ENCODE data around the gene TGM1. TPM values are rescaled to one million over a fixed set of nuclear protein-coding genes. Genes with fewer than 3 reads are reported as not detected.

Gene TGM1
- total RNA-seq, 4 donors from 2014 or later: 1.2 to 11.3 (median 5.9) TPM

DNA sequence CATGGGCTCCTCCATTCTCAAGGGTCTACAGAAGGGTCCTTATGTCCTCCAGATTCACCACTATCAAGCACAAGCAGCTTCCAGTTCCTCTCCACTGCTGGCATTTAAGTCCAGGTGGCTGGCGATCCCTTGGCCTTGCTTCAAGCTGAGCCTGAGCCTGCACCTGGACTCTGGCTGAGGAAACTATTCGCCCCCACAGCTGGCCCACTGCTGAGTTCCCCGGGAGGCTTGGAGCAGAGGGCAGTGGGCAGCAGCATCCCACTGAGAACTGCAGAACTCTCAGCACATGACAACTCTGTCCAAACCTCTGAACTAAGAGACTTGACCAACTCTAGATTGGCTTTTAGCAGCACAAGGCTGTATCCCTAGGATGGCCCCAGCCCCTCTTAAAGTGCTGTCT is 19.8 kb upstream of the TGM1 start:
- H3K27me3 ChIP-seq: no peaks in the 10 kb centered on the region
- no peaks in the 10 kb centered on the region for H3K9me3 ChIP-seq
- TF ChIP-seq POLR2A (IDR thresholded peaks at IDR 0.05): no peak
- TF ChIP-seq, protein P1, sequence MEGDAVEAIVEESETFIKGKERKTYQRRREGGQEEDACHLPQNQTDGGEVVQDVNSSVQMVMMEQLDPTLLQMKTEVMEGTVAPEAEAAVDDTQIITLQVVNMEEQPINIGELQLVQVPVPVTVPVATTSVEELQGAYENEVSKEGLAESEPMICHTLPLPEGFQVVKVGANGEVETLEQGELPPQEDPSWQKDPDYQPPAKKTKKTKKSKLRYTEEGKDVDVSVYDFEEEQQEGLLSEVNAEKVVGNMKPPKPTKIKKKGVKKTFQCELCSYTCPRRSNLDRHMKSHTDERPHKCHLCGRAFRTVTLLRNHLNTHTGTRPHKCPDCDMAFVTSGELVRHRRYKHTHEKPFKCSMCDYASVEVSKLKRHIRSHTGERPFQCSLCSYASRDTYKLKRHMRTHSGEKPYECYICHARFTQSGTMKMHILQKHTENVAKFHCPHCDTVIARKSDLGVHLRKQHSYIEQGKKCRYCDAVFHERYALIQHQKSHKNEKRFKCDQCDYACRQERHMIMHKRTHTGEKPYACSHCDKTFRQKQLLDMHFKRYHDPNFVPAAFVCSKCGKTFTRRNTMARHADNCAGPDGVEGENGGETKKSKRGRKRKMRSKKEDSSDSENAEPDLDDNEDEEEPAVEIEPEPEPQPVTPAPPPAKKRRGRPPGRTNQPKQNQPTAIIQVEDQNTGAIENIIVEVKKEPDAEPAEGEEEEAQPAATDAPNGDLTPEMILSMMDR (IDR thresholded peaks at IDR 0.05): no peak
- H3K4me1 ChIP-seq: no peaks in the 10 kb centered on the region
- no peak overlapping the region for H3K27ac ChIP-seq
- H3K4me3 ChIP-seq: no peak overlapping the region
- no peaks in the 10 kb centered on the region for H3K36me3 ChIP-seq
- DNase-seq: no peak

DNA sequence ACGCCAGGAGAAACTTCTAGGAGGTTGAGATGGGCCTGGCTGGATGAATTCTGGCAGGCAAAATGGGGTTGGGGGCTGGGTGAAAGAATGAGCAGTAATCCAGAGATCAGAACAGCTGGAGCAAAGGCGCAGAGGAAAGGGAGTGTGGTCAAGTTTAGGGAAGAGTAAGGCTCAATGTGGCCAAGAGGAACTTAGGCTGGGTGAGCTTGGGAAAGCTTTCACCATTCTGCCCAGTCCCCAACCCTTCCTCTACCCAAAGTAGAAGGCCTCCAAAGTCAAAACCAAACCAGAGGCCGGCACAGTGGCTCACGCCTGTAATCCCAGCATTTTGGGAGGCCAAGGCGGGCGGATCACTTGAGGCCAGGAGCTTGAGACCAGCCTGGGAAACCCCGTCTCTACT is 18.7 kb upstream of the TGM1 start:
- Histone ChIP-seq H3K36me3 (no peaks in the 10 kb centered on the region), H3K4me3 (no peak overlapping the region), H3K4me1 (no peaks in the 10 kb centered on the region), H3K9me3 (no peaks in the 10 kb centered on the region), H3K27ac (no peak overlapping the region), H3K27me3 (no peaks in the 10 kb centered on the region)
- TF ChIP-seq POLR2A (IDR thresholded peaks at IDR 0.05): no peak
- TF ChIP-seq, protein P1 (IDR thresholded peaks at IDR 0.05): no peak
- no peak for DNase-seq

DNA sequence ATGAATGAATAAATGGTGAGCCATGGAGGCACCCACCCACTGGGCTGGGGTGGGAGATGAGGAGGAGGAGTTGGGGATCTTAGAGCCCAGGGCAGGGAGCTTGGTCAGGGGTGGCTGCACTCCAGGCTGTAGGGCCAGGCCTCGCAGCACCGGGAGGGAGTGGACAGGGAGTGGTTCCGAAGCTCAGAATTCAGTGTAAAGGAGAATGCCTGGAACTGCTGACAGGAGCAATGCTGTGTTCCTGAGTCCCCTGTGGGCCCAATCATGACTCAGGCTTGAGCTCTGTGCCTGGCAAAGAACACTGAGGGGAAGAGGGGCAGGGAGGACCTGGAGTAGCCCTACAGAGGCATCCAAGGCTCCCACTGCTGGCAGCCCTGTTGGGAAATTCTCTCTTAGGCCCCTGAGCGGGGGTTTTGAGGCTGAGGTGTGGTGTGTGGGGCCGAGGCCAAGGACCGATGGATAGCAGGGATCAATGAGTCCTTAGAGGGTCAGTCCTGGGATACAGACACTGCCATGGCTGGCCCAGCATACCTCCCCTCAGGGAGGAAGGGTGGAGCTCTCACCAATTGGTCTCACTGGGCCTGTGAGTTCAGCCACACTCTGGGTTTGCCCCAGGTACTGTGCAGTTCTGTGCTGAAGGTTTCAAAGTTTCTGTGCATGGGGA is 18.0 kb upstream of the TGM1 start:
- Histone ChIP-seq H3K4me1 (no peaks in the 10 kb centered on the region), H3K4me3 (no peak overlapping the region), H3K9me3 (no peaks in the 10 kb centered on the region), H3K36me3 (no peaks in the 10 kb centered on the region), H3K27me3 (no peaks in the 10 kb centered on the region), H3K27ac (no peak overlapping the region)
- TF ChIP-seq POLR2A (IDR thresholded peaks at IDR 0.05): no peak
- TF ChIP-seq, protein P1 (IDR thresholded peaks at IDR 0.05): no peak
- DNase-seq: no peak

DNA sequence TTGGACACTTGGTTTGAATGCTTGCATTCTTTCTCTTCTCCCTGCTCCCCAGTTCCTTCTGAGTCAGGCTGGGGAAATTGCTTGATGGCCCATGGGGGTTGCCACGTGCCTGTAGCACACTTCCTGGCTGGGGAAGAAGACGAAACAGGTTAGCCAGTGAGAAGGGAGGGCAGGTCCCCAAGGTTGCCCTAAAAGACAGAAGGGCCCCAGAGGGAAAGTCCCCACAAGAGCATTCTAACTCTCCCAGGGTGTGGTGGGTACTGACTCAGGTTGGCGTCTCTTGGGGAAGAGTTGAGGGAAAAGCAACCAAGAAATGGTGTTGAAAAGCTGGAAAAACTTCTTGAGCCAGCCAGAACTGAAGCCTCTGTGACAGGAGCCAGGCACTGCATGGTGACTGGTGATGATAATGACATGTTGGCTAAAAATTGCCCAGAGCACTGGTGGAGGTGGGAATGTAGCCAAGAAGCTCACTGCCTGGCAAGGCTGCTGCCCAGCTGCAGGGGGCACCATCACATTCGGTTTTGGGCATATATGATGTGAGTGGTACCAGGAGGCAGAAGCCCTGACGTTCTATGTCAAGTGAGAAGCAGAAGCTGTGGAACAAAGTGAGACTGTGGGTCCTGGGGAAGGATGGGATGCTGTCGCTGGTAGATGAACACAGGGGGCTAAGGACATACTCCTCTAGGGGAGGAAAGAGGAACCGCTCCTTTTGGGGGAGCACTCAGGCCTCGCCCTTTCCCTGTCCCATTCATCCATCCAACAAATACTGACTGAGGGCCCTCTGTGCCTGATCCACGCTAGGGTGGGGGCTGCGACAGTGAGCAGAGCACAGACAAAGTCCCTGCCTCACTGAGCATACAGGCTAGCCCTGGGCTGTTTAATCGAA is 16.6 kb upstream of the TGM1 start:
- Histone ChIP-seq H3K4me1 (no peaks in the 10 kb centered on the region), H3K27ac (peak overlapping the region in 1 of 4 donors; percentile 50), H3K9me3 (no peaks in the 10 kb centered on the region), H3K4me3 (no peak overlapping the region), H3K27me3 (no peaks in the 10 kb centered on the region), H3K36me3 (no peaks in the 10 kb centered on the region)
- peak in 2 of 3 donors; percentile 61 to 65 for DNase-seq
- TF ChIP-seq, protein P1 (IDR thresholded peaks at IDR 0.05): peak in 1 of 6 experiments; percentile 20
- no peak for TF ChIP-seq POLR2A (IDR thresholded peaks at IDR 0.05)

DNA sequence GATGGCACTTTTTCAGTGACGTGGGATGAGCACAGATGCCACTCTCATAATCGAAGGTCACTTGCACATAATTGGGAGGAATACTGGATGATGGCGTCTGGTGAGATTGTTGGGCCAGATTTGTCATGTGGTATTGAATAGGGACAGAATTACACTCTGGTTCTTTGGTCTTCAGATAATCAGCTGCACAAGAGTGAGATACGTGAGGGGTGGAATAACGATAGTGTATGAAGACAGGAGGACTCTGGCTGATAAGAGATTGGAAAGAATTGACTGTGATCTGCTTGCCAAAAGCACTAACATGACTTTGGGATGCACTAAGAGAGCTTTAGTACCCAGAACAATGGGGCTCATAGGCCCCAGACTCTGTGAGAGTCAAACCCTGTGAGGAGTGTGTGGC is 15.4 kb upstream of the TGM1 start:
- Histone ChIP-seq H3K4me3 (no peak overlapping the region), H3K36me3 (no peaks in the 10 kb centered on the region), H3K27me3 (no peaks in the 10 kb centered on the region), H3K4me1 (peaks cover 0 to 4% (median 0%) of the 10 kb centered on the region in 4 donors), H3K9me3 (no peaks in the 10 kb centered on the region), H3K27ac (peak overlapping the region in 1 of 4 donors; percentile 55)
- DNase-seq: no peak
- TF ChIP-seq POLR2A (IDR thresholded peaks at IDR 0.05): no peak
- TF ChIP-seq, protein P1 (IDR thresholded peaks at IDR 0.05): no peak

Measured in Peyer's patch (tissue), 4 donors.